IPS-20b (cell line): ENCODE results near the gene MDM4.

ENCODE experiments used
- H3K27ac ChIP-seq: one replicate; pipeline ENCODE4 v1.5.1; 2013; ENCODE audit warnings: low read length
- H3K27me3 ChIP-seq: 2 replicates; pipeline ENCODE4 v1.6.1; 2013; ENCODE audit warnings: mild to moderate bottlenecking, low read length, inconsistent platforms; ENCODE audit not compliant: insufficient read depth
- H3K36me3 ChIP-seq: 2 replicates; pipeline ENCODE4 v1.6.1; 2013; ENCODE audit warnings: low read depth, mild to moderate bottlenecking, inconsistent platforms, low read length, moderate library complexity; ENCODE audit not compliant: insufficient read depth
- H3K4me1 ChIP-seq: 2 replicates; pipeline ENCODE4 v1.6.1; 2013; ENCODE audit warnings: mild to moderate bottlenecking, control low read depth, inconsistent platforms, low read length, moderate library complexity; ENCODE audit not compliant: insufficient read depth
- H3K4me3 ChIP-seq: 2 replicates; pipeline ENCODE4 v1.5.1; 2013; ENCODE audit warnings: mild to moderate bottlenecking, low read length, inconsistent platforms
- H3K9ac ChIP-seq: 2 replicates; pipeline ENCODE4 v1.6.1; 2013; ENCODE audit warnings: low read depth, mild to moderate bottlenecking, inconsistent platforms, low read length, moderate library complexity
- H3K9me3 ChIP-seq: 2 replicates; pipeline ENCODE4 v1.6.1; 2013; ENCODE audit warnings: mild to moderate bottlenecking, low read depth, low read length, inconsistent platforms; ENCODE audit not compliant: insufficient read depth

Gene MDM4, protein sequence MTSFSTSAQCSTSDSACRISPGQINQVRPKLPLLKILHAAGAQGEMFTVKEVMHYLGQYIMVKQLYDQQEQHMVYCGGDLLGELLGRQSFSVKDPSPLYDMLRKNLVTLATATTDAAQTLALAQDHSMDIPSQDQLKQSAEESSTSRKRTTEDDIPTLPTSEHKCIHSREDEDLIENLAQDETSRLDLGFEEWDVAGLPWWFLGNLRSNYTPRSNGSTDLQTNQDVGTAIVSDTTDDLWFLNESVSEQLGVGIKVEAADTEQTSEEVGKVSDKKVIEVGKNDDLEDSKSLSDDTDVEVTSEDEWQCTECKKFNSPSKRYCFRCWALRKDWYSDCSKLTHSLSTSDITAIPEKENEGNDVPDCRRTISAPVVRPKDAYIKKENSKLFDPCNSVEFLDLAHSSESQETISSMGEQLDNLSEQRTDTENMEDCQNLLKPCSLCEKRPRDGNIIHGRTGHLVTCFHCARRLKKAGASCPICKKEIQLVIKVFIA

DNA sequence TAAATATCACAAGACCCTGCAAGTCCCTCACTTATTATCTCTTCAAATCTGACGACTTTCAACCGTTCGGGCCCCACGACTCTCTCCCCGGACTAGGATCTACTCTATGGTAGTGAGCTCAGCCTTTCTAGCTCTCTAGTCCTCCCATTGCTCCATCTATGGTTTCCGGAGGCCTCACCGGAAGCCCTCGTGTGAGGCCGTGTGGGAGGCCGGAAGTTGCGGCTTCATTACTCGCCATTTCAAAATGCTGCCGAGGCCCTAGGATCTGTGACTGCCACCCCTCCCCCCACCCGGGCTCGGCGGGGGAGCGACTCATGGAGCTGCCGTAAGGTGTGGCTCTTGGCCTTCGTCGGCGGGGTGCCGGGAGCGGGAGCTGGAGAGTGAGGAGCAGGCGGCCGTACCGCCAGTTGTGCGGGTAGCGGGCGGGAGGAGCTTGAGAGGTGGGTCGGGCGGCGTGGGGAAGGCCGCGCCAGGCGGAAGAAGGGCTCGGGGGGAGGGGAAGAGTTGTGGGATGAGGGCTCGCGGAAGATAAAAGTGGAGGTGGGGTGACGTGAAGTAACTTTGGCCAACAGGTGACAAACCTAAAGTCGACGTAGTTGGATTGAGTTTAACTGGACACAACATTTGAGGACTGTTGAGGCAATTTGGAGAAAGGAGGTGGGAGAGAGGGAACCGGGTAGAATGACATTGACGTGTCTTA, at the start of gene MDM4:
TSS of gene MDM4 (plus strand) at position 227 of the 700 bp plus-strand sequence. CDS start 9,113 bp downstream, outside the sequence.
- Histone ChIP-seq H3K36me3 (peaks cover 15% of the 10 kb centered on the region), H3K9ac (peak within 1 kb of the TSS; percentile 88), H3K4me1 (no peaks in the 10 kb centered on the region), H3K27ac (peak within 1 kb of the TSS; percentile 89), H3K9me3 (no peaks in the 10 kb centered on the region), H3K27me3 (no peaks in the 10 kb centered on the region), H3K4me3 (peak within 1 kb of the TSS; percentile 78)

DNA sequence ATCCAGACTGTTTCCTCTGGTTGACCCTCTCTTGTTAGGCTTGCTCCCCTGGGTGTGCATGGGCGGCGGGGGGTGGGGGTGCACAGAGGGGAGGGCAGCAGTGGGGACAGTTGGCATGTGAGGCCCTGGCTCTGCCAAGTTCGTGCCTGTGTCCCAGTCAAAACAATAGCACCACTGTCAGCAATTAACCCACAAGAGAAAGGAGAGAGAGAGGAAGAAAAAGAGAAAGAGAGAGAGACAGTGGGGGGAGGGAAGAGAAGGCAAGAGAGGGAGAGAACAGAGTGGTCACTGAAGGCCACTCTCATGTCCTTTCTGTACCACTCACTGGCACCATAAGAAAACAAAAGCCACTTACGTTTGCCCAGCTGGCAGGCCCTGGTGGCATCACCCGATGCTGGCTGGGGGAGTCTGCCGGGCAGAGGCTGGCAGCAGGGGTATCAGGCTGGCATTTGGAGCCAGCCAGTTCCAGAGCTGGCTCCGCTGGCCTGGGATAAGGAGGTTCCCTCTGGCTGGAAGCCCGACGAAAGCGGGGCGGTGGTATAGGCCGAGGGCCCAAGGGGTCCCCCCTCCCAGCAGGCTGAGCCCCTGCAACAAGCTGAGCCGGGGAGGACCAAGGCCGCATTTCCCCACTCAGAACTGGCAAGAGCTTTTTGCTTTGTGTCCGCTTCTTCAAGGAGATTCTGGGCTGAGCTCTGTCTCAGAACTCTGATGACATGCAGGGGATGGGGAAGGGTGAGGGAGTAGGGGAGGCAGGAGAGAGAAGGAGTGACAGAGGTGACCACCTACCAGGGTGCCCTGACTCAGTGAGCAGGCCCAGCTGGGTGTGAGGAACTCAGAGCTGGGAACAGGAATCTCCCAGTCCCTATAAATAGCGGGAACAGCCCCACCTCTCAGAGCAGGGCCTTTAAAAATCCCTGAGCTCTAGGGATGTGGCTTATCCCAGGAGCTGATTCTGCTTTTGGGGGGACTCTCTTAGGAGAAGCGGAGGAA, 49.5 kb upstream of the MDM4 start:
- Histone ChIP-seq H3K4me1 (no peaks in the 10 kb centered on the region; the same call in 1 of the 2 replicates), H3K9ac (no peak overlapping the region), H3K9me3 (no peaks in the 10 kb centered on the region), H3K36me3 (peaks cover 15% of the 10 kb centered on the region), H3K27ac (no peak overlapping the region), H3K4me3 (no peak overlapping the region), H3K27me3 (no peaks in the 10 kb centered on the region)

DNA sequence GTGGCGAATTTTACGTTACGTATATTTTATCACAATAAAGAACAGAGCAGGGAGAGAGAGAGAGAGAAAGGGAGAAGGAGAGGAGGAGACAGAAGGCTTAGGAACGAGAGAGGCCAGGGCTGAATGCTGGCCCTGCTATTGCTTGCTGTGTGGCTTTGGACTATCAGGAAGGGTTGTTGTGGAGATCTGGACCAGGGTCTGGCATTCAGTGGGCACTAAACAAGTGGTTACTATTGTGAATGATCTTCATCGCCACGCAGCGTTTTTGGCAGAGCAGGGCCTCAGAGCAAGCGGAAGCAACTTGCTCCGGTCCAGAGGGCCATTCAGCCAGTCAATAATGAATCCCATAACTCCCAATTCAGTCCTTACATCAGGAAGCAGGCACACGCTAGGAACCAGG, 48.0 kb upstream of the MDM4 start:
- Histone ChIP-seq H3K27me3 (no peaks in the 10 kb centered on the region), H3K36me3 (peaks cover 7% of the 10 kb centered on the region), H3K9me3 (no peaks in the 10 kb centered on the region), H3K27ac (no peak overlapping the region), H3K9ac (no peak overlapping the region), H3K4me3 (no peak overlapping the region), H3K4me1 (no peaks in the 10 kb centered on the region; the same call in 1 of the 2 replicates)

DNA sequence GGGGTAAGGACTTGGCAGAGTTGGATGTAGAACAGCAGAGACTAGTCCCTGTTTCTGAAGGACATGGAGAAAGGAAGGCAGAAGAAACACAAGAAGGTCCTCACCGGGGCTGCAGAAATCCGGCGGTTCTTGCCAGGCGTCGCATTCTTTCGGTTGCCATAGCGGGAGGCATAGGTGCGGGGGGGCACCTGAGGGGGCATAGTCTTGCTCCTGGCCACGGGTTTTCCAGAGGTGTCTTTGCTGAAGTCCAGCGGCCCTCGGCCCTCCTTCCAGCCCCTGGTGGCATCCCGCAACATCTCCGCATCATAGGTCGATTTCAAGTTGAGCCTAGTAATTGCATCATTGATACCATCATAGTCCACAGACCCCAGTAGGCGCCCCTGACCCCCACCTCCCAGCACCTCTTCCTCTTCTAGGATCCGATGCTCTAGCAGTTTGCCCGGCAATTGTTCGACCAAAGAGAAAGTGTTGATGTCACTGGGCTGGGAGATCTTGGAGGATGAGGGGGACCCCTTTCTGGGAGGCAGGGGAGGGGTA, 47.4 kb upstream of the MDM4 start:
- no peak overlapping the region for H3K27ac ChIP-seq
- H3K27me3 ChIP-seq = no peaks in the 10 kb centered on the region
- H3K9ac ChIP-seq = no peak overlapping the region
- H3K9me3 ChIP-seq = no peaks in the 10 kb centered on the region
- H3K4me1 ChIP-seq = peaks cover 5% of the 10 kb centered on the region
- H3K4me3 ChIP-seq = no peak overlapping the region
- H3K36me3 ChIP-seq = peaks cover 6% of the 10 kb centered on the region

DNA sequence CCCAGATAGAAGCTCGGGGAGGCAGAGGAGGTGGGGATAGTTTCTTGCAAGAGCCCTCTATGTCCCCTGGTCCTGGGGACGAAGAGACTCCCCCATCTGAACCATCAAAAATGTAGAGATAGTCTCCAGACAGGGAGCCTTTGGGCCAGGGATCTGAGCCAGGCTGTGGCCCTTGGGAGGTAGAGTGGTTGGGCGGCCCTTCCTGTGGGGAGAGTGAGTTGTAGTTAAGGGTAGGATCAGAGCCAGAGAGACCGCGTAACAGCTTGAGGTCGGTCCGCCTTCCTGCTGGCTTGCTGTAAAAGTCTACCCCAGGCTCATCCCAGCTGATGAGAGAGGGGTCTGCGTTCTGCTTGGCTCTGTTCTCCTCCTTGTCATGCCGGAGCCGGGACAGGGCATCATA, 46.9 kb upstream of the MDM4 start:
- Histone ChIP-seq H3K4me1 (peaks cover 5% of the 10 kb centered on the region), H3K27me3 (no peaks in the 10 kb centered on the region), H3K9me3 (no peaks in the 10 kb centered on the region), H3K9ac (no peak overlapping the region), H3K4me3 (no peak overlapping the region), H3K27ac (no peak overlapping the region), H3K36me3 (peaks cover 1% of the 10 kb centered on the region)

DNA sequence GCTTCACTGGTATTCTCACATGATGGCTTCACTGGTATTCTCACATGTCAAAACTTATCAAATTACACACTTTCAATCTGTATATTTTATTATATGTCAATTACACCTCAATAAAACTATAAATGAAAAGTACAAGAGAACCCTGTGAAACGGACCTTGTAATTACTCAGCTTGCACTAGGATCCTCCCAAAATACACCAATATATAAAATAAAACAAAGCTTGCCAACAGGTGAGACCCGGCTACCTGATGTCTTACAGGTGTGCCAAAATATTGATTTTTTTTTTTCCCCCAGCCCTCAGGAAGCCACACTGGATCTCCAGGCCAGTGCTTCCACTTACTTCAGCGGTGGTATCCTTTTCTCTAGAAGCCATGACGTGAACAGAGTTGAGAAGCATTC, 44.5 kb upstream of the MDM4 start:
- H3K36me3 ChIP-seq = no peaks in the 10 kb centered on the region; the same call in 1 of the 2 replicates
- peaks cover 6% of the 10 kb centered on the region for H3K4me1 ChIP-seq
- H3K4me3 ChIP-seq = no peak overlapping the region
- no peaks in the 10 kb centered on the region for H3K9me3 ChIP-seq
- no peak overlapping the region for H3K9ac ChIP-seq
- H3K27me3 ChIP-seq = no peaks in the 10 kb centered on the region
- H3K27ac ChIP-seq = no peak overlapping the region

DNA sequence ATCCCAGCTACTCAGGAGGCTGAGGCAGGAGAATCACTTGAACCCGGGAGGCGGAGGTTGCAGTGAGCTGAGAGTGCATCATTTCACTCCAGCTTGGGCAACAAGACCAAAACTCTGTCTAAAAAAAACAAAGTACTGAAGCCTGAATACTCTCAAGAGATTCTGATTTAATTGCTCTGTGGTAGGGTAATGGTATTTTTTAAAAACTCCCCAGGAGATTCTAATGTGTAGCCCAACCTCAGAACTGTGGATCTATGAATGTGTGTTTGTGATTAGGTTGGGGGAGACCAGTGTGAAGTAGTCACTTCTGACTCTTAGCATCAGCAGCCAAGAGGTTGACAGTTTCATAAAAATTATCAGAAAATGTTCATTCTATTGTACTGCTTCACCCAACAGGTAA, 43.5 kb upstream of the MDM4 start:
- Histone ChIP-seq H3K36me3 (no peaks in the 10 kb centered on the region; the same call in 1 of the 2 replicates), H3K9ac (no peak overlapping the region)

DNA sequence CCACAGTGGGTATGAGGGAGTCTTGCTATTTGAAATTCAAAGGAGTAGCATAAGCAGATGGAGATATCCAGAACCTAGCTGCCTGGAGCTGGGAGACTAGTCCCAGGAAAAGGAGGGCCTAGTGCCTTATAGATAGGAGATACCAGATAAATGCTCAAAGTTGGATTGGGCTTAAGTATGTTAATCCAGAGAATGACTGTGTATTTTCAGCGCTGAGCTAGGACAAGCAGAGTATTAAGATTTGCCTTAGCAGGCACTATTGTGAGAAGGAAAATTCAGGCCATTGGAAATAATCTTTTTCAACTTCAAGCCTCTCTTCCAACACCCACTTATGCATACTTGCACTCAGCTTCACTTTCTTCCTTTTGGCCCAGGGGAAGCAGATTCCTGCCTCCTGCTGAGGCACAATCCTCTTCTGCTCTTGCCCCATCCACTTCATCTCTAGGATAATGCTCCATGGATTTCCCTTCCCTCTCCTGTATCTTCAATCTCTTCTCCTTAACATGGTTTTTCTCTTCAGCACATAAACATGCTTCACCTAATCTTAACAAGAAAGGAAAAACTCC, 42.7 kb upstream of the MDM4 start:
- Histone ChIP-seq H3K27ac (no peak overlapping the region), H3K4me1 (peaks cover 8% of the 10 kb centered on the region), H3K27me3 (no peaks in the 10 kb centered on the region), H3K9me3 (no peaks in the 10 kb centered on the region), H3K9ac (no peak overlapping the region), H3K36me3 (no peaks in the 10 kb centered on the region; the same call in 1 of the 2 replicates), H3K4me3 (no peak overlapping the region)

More for the DNA sequence above, 43.5 kb upstream of the MDM4 start:
- no peak overlapping the region for H3K4me3 ChIP-seq
- H3K4me1 ChIP-seq = peaks cover 8% of the 10 kb centered on the region
- H3K9me3 ChIP-seq = no peaks in the 10 kb centered on the region
- H3K27ac ChIP-seq = no peak overlapping the region
- H3K27me3 ChIP-seq = no peaks in the 10 kb centered on the region

DNA sequence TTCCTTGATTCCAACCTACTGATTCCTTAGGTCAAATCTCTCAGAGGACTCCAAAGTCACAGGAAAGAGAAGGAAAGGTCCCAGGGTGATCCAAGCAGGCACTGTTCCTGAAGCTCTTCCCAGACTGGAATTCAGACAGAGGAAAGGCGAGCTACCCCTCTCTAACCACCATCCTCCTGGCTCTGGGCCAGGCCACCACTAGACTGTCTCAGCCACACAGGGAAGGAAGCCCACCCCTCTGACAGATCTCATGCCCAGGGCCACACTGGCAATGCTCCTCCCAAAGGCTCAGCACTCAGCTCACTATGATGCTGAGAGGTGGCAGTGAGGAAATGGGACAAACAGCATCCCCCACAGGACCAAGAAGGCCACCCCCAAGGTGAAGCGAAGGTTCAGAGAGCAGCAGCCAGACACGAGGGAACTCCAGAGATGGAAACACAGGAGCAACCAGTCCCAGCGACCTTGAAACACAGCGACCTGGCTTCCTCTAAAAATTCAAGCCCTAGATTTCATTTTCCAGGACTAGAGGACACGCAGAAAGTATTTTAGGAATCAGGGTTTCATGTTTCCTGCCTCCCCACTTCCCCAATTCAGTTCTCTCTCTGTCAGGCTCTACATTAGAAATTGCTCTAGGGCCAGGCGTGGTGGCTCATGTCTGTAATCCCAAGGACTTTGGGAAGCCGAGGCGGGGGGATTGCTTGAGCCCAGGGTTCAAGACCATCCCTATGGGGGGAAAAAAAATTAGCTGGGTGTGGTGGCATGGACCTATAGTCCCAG, 40.4 kb upstream of the MDM4 start:
- Histone ChIP-seq H3K9me3 (no peaks in the 10 kb centered on the region), H3K36me3 (no peaks in the 10 kb centered on the region), H3K4me1 (peaks cover 8% of the 10 kb centered on the region), H3K9ac (no peak overlapping the region), H3K27ac (no peak overlapping the region), H3K4me3 (no peak overlapping the region), H3K27me3 (no peaks in the 10 kb centered on the region)

DNA sequence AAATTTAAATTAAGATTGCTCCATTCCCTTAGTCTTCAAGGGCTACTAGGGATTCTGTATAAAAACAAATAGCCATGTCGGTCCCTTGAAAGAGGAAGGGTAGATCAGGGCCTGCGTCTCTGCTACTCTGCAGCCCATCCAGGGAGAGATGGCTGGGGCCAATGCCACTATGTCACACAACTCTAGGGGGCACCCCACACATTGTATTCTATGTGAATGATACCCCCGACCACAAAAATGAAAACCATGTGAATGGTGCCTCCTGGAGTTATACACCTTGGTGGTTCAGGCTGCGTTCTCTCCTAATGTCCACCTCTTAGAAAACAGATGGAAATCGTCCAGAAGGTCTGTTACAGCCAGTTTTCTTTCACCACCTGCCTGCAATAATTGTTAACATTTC, 39.6 kb upstream of the MDM4 start:
- Histone ChIP-seq H3K36me3 (no peaks in the 10 kb centered on the region), H3K9ac (no peak overlapping the region), H3K4me1 (peaks cover 9% of the 10 kb centered on the region), H3K4me3 (no peak overlapping the region), H3K9me3 (no peaks in the 10 kb centered on the region), H3K27ac (no peak overlapping the region), H3K27me3 (no peaks in the 10 kb centered on the region)
